Activated CD8-positive, alpha-beta memory T cell treated with anti-CD3 and anti-CD28 coated beads for 1 hour (primary cell): ENCODE data around the gene FBXL14.
"Not testable (repeated sequence)": the region's sequence is repeated elsewhere in the genome, so short reads cannot be mapped to it uniquely, and the experiment has no call there.

ENCODE experiments used
- DNase-seq, 2 donors: peaks; one replicate each; pipeline ENCODE4 v3.0.0-alpha.2; 2020; ENCODE audit warnings: low read depth in 1 of 2; ENCODE audit errors: extremely low read depth in 1 of 2

The FBXL14 gene

GRCh38 chr12:1574865-1575259 lies 19.5 kb downstream of the FBXL14 start:
- DNase-seq = no peak

DNA sequence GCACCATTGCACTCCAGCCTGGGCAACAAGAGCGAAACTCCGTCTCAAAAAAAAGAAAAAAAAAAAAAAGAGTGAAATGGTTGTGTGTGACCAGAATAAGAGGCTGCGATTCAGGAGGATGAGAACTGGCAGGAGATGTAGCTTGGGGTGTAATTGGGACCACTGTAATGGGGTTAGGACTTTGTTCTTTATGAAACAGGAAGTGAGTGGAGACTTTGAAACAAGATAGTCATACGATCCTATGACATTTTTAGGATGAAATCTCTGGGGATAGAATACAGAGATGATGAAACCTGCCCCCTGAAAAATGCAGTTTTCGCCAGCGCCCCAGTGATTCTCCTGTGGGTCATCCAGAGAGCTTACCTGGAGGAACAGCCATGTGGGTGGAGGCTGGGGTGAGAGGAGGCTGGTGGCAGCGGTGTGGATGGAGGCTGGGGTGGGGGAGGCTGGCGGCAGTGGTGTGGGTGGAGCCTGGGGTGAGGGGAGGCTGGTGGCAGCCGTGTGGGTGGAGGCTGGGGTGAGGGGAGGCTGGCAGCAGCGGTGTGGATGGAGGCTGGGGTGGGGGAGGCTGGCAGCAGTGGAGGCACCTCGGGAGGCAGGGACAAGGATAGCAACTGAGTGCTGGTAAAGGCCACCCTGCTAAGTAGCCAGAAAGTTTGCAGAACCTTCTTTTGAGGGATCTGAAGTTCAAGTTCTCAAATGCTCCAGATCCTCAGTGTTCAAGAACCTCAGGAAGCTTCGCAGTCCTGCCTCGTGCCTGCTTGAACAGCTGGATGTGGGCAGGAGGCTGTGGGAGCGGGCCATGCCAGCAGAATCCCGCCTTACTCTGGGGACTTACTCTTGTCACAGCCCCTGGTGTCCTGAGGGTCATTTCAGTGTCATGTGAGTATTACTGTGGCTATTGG lies 20.2 kb downstream of the FBXL14 start:
- DNase-seq = no peak

GRCh38 chr12:1572731-1573130 lies 21.6 kb downstream of the FBXL14 start:
- DNase-seq = no peak

DNA sequence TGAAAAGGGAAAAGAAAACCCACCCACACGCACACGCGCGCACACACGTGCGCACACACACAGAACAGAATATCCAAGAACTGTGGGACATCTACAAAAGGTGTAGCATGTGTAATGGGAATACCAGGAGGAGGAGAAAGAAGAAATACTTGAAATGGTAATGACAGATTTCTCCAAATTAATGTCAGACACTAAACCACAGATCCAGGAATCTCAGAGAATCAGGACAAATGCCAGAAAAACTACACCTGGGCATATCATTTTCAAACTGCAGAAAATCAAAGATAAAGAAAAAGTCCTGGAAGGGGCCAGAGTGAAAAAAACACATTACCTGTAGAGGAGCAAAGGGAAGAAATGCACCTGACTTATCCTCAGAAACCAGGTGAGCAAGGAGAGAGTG lies 26.5 kb downstream of the FBXL14 start:
- no peak for DNase-seq

DNA sequence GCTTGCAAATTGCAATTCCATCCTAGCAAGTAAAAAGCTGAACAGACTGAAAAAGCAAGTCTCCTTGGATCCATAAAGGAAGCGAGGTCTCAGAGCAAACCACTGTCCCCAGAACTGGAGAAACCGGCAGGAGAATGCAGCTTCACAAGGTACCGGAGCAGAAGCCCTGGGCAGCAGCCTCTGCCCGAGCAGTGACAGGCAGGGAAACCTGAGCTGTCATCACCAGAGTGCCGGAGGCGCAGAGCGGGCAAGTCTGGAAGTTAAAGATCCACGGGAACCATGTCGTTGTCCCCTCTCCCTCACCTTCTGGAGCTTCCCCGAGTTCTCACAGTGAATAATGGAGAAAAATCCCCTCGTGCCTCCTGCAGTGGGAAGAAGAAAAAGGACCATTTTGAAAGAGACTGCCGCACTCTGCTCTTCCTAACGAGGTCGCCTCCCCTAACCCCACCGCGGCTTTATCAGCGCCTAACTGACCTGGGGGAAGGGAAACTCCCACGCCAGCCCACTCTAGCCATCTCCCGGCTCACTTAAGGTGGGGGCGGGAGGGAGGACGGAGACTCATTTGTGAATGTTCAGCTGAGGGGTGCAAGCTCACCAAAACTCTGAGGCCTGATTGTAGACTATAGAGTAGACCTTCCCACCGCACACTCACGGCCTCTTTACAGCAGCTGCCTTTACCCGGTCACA lies 27.8 kb downstream of the FBXL14 start:
- no peak for DNase-seq

DNA sequence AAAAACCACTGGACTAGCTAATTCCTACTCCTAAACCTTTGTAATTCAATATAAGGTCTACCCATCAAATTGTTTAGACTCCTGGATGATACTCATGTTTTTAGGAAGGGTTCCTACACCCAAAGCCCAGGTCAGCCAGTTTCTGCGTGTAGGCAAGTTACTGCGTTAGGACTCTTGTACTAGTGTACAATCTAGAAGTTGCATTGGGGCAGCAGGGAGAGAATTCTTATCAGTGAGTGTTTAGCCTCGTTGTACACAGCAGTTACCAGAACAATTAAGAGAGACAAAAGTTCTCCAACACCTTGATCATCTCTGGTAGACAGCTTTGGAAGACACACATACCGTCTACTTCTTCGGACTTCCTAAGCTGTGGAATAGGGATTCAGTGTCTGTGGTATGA lies 29.2 kb downstream of the FBXL14 start:
- no peak for DNase-seq

DNA sequence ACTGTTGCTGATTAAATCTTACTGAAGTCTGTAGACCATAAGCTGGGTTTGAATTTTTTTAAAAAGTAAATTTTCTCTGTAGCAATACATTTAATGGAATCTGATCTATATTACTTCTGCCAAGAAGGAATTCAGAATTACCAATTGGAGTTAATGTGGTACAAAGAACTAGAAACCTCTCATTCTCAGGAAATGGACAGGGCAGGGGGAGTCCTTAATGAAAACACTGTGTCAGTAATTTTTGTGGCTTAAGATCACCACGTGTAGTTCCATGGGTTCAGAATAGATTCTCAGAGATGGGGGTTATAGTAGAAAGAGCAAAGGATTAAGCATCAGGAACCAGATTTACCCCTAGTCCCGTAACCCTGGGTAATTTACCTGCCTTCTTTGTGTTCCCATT lies 30.3 kb downstream of the FBXL14 start:
- no peak for DNase-seq

GRCh38 chr12:1562813-1563407 lies 31.5 kb downstream of the FBXL14 start:
- no peak for DNase-seq

- DNase-seq = no peak
Measured at GRCh38 chr12:1560704-1561103, 33.7 kb downstream of the FBXL14 start.

DNA sequence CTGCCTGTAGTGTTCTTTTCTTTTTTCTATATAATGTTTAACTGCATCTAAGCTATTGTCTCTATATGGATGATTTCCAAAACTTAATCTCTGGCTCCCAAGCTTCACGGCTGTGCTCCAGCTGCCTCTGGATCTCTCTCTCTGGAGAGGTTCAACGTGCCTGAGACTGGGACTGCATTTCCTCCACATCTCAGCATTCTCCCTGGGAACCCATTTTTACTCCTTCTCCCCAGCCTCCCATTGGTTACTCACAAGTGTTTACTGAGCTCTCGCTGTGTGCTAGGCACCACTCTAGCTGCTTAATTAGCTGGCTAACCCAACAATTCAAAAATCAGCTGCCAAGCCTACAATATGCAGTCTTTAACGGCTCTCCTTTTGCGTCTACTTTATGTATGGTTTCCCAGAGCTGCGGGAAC lies 34.7 kb downstream of the FBXL14 start:
- DNase-seq = no peak

GRCh38 chr12:1558108-1558507 lies 36.3 kb downstream of the FBXL14 start:
- DNase-seq = not testable (repeated sequence)

DNA sequence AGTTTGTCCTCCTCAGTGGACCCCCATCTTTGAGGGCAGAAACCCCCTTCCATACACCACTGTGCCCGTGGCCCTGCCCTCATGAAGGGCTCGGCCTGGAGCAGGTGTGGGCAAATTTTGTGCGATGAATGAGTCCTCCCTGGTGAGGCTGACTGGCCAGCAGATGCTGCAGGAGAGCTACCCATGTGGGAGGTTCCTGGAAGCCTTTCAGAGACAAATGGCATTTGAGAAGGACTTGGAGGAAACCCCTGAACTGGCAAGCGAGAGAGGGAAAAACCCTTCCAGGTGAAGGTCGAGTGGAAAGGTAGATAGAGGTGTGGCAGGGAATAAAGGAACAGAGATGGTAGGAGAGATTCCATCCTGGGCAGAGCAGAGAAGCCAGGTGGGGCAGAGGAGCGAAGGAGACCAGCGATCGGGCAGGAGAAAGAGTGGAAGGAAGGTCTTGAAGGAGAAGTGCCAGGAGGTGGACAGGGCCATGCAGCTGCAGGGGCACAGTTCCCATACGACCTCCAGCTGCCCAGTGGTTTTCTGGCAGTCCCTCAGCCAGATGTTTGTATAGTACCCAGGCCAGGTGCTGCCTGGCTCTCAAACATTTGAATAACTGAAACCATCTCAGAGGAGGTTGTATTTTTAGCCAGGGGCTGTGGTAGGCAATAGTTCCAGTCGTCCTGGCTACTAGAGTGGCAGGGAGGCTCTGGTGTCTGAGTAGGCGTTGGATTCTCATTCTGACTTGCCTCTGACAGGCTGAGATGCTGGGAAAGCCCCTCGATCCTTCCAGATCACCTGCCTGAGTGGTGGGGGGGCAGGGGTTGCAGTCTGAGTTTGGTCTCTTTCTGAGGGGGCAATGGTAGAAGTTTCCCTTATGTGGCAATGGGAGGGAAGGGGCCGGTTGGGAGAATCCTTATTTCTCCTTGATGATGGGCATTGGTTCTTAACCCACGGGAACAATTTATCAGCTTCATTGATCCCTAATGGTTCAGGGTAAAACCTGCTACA lies 40.1 kb downstream of the FBXL14 start:
- no peak for DNase-seq

GRCh38 chr12:1553536-1553935 lies 40.8 kb downstream of the FBXL14 start:
- DNase-seq = no peak

- DNase-seq = no peak
Measured at GRCh38 chr12:1552911-1553491, 41.4 kb downstream of the FBXL14 start.

- no peak for DNase-seq
Measured at GRCh38 chr12:1552171-1552570, 42.2 kb downstream of the FBXL14 start.

GRCh38 chr12:1551496-1551895 lies 42.9 kb downstream of the FBXL14 start:
- DNase-seq = no peak

GRCh38 chr12:1546931-1547640 lies 47.3 kb downstream of the FBXL14 start:
- no peak for DNase-seq

GRCh38 chr12:1544996-1545700 lies 49.2 kb downstream of the FBXL14 start:
- DNase-seq = no peak

DNA sequence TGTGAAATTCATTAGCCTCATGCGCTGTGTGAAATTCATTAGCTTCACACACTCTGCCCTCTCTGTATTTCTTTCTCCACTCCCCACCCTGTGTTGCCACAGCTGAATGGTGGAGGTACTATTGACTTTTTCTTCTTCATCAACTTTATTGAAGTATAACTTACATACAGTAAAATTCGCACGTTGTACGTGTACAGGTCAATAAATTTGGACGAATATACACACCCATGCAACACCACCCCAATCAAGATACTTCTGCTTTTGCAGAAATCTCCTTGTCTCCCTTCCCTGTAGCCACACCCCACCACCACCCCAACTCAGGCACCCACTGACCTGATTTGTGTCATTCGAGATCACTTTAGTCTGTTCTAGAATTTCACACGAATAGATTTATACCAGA lies 51.8 kb downstream of the FBXL14 start:
- no peak for DNase-seq
